ENCODE results near the gene TLN1.

DNA sequence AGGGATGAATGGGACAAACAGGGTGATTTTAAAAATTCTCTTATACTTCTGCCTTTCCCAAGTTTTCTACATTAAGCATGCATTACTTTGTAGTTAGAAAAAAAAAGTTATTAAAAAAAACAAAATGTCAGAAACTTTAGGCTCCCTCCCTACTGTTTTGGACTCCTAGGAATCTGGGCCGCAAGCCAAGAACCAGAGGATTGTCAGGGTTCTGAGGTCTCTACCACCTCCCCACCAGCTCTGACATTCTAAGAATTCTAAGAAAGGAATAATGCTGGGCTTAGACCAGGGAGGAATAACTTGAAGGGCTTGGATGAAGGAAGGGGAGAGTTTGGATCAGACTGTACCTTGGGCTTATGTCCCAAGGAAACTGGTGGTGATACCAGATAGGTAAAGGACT lies 66.0 kb downstream of the TLN1 start:
- TF ChIP-seq CTCF (IDR thresholded peaks at IDR 0.05) (no peak), ZMAT4 (CRISPR knock-in tag; IDR thresholded peaks at IDR 0.05) (no peak), STAT6 (CRISPR knock-in tag; conservative IDR thresholded peaks at IDR 0.05; ENCODE audit: low read depth) (no peak), CREB1 (CRISPR knock-in tag; IDR thresholded peaks at IDR 0.05) (no peak), ELF4 (CRISPR knock-in tag; IDR thresholded peaks at IDR 0.05; ENCODE audit: low read depth) (no peak), HMGXB4 (CRISPR knock-in tag; IDR thresholded peaks at IDR 0.05) (no peak), CREM (CRISPR knock-in tag; IDR thresholded peaks at IDR 0.05) (no peak)
- TF ChIP-seq, protein P1, sequence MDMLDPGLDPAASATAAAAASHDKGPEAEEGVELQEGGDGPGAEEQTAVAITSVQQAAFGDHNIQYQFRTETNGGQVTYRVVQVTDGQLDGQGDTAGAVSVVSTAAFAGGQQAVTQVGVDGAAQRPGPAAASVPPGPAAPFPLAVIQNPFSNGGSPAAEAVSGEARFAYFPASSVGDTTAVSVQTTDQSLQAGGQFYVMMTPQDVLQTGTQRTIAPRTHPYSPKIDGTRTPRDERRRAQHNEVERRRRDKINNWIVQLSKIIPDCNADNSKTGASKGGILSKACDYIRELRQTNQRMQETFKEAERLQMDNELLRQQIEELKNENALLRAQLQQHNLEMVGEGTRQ (CRISPR knock-in tag; IDR thresholded peaks at IDR 0.05) = no peak

Data from WTC11 (cell line).